Skin of body (tissue), 2 donors: ENCODE data around the gene RAB8B. TPM values are rescaled to one million over a fixed set of nuclear protein-coding genes. Genes with fewer than 3 reads are reported as not detected.
A peak's percentile ranks its signal among the peaks of the same experiment; 100 is the strongest.

Experiments used
- DNase-seq: peaks from one replicate; lab custom pipeline; 2025; lab: John Stamatoyannopoulos, UW
- total RNA-seq: library from RNA; depleted of rRNA; stranded (reverse); fragments of >200 nt; gene quantifications from one replicate; pipeline ENCODE4 v1.2.3, GENCODE V29; 2014

The RAB8B gene
- total RNA-seq: 52.0 TPM

- DNase-seq: peak; percentile 92
These were observed at the start of gene RAB8B for GRCh38 chr15:63188926-63189871. TSS of gene RAB8B (plus strand) at chr15:63189606. CDS start at chr15:63189625, 19 bp downstream.

- no peak for DNase-seq
These were observed 48.5 kb upstream of the RAB8B start for GRCh38 chr15:63140936-63141335.

DNA sequence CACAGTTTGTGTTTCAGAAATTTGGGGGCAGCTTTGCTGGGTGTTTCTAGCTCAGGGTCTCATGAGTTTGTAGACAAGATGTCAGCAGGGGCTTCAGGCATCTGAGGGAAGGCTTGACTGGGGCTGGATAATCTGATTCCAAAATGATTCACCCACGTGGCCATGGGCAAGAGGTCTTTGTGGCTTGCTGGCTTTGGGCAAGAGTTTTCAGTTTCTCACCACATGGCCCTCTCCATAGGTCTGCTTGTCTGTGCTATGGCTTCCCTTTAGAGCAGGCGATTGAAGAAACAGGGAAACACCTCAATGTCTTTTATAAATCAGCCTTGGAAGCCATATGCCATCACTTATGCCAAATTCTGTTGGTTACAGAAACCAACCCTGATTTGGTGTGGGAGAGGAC is 44.0 kb upstream of the RAB8B start:
- DNase-seq: no peak

DNA sequence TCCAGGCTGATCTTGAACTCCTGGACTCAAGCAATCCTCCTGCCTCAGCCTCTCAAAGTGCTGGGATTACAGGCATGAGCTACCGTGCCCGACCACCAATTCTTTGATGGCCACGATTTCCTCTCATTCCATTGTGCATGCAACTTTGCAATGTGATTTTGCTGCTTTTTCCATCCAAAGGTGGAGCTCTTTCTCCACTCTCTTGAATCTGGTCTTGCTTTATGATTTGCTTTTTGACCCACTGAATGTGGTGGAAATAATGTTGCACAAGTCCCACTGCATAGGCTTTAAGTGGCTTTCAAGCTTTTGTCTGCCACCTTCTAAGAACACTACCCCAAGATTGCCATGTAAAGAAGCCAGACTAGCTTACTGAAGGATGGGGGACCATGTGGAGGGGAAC is 42.7 kb upstream of the RAB8B start:
- no peak for DNase-seq

- DNase-seq: no peak
These were observed 37.7 kb upstream of the RAB8B start for GRCh38 chr15:63151665-63152064.

- DNase-seq: no peak
These were observed 33.9 kb upstream of the RAB8B start for GRCh38 chr15:63155486-63155885.

DNA sequence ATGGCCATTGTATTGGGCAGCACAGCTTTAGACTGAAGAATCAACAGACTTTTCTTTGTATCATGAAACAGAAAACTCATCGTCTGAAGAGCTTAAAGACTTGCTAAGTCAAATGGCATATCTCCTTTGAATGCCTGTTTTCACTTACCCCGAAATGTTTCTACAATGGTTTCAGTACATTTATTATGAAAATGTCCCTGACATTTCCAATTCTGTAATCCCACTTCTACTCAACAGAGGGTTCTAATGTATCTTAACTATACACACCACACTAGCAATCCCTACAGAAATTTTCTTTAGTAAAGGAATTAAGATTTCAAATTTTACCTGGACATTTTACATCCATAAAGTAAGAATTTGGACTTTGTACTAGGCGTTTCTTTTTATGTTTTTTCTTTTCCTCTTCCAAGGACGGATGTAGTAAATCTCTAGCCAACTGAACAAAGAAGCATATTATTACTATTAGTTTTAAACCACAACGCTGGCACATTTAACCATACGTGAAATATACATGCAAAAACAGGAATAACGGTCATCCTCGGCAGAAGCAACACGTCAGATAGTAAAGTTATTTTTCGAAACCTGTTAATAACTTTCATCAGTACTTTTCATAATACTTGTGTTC is 33.2 kb upstream of the RAB8B start:
- DNase-seq: peak; percentile 33

DNA sequence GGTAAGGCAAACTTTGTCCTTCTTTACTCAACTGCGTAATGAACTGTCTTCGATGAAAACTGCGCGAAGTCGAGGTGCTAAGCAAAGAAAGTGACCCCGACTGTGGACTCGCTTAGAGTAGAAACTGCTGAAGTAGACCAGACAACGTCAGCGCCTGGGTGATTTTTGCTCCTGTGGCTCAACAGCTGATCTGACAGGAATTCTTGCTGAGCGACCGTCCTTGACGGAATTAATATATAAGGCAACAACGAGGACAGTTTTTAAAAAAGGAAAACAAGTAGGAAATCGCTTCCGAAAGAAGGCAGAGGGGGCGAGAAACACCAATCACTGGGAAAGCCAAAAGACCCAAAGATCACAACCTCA is 32.7 kb upstream of the RAB8B start:
- peak; percentile 57 for DNase-seq

DNA sequence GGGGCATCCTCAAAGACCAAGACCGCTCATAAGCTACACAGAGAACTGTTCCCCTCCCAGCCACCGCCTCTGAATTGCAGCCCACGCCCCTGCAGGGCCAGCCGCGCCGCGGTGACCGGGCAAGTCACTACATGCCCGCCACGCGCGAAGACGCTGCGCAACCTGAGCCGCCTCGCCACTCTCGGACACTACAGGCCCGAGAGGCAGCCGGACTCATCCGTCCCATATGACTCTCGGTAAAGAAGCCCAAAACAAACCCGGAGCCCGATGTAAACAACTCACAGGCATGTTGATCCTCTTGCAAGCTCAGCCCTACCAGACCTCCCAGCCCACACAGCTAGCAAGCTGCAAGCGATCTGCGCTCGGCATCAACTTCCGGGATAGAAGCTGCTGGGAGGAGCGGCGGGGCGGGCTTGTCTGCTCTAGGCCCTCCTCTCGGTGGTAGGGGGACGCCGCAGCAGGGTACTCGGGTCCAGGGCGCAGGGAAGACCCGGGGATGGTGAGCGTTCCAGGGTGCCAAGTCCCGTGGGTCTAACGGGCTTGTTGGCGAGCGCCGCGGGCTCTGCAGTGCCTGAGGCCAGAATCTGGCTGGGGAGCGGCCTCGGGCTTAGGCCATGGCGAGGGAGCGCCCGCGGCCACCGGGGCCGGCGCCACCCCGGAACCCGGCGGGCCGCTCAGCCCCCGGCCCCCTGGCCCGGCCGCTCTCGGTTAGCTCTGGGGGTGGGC is 32.1 kb upstream of the RAB8B start, which contains the start of gene RPS27L:
Gene RPS27L, minus strand, starts transcription at position 360 of the 726 bp plus-strand sequence. Its CDS starts 72 bp downstream, at position 288.
- peak; percentile 95 for DNase-seq

GRCh38 chr15:63157891-63158431 is 31.4 kb upstream of the RAB8B start:
- peak; percentile 79 for DNase-seq

DNA sequence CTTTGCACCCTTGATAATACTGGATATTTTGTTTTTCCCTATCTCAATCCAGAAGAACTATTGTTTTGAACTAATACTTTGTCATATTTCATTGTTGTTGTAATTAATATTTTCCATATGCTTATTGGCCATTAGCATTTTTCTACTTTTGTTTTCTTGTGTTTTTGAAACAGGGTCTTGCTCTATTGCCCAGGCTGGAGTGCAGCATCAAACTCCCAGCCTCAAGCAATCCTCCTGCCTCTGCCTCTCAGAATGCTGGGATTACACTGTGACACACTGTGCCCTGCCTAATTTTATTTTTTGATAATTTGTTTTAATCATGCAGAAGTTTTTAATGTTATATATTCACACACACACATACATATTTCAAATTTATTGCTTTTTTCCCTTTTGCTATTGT is 28.8 kb upstream of the RAB8B start:
- no peak for DNase-seq

DNA sequence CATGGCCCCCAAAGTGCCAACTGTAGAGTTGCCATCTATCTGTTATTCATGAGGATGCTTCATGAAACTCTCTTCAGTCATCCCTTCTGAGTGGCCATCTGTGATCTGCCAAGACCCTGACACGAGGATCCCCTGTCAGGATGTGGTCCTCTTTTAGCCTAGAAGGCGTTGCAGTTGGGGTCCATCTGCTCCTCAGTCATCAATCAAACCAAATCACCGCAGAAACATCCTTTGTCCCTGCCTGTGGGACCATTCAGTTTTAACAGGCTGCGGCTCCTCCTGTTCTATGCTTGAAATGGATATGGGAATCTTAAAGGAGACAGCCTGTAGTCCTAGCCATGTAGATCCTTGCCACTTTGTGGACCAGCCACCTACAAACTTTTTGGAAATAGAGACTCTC is 26.2 kb upstream of the RAB8B start:
- no peak for DNase-seq

DNA sequence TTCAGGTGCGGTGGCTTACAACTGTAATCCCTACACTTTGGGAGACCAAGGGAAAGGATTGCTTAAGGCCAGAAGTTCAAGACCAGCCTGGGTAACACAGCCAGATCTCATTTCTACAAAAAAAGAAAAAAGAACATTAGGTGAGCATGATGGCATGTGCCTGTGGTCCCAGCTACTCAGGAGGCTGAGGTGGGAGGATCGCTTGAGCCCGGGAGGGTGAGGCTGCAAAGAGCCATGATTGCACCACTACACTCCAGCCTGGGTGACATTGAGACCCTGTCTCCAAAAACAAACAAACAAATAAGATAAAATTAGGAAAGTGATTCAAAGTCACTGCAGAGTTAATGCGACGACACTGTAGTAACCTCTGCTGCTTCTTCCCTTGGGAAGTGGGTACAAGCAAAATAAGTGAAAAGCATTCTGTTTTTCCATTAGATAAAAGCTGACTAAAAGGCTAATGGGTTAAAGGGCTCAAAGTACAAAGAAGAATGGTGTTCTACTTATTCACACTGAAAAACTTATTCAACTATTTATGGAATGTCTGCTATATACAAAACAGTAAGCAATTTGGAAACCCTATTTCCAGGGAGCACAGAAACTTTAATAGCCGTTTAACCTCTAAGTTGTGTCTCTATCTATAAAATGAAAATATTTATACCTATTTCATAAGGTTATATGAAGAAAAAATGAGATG is 24.1 kb upstream of the RAB8B start:
- no peak for DNase-seq

DNA sequence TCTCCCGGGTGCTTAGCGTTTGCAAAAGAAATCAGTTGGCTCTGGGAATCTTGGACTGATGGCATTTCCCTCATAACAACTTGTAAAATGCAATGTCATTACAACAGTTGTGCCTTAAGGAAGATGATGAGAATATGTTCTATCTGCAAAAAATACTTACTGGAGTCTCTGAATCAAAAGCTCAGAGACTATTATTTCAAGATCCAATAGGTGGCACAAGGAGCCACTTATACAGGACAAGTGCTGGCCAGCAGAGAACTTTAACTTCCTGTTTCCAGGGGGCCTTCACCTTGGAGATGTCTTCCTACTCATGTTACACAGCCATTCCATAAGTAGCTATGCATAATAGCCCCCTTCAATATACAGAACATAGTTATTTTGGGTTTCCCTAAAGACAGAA is 23.2 kb upstream of the RAB8B start:
- no peak for DNase-seq

DNA sequence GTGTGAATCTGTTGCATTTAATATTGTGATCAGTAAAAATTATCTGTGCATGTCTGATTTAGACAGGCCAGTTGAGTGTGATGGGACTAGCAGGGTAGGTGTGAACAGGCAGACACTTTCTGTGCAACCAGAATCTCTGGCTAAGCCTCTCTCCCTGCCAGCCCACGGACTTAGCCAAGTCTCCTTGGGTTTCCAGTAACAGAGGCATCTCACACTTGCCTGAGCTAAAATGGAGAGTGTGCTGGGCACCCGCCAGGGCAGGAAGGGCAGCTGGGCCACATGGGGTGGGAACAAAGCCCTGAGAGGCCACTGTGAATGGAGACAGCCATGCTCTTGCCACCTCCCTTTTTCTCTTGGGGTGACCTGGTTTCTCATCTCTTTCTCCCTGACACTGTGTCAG is 19.6 kb upstream of the RAB8B start:
- no peak for DNase-seq

DNA sequence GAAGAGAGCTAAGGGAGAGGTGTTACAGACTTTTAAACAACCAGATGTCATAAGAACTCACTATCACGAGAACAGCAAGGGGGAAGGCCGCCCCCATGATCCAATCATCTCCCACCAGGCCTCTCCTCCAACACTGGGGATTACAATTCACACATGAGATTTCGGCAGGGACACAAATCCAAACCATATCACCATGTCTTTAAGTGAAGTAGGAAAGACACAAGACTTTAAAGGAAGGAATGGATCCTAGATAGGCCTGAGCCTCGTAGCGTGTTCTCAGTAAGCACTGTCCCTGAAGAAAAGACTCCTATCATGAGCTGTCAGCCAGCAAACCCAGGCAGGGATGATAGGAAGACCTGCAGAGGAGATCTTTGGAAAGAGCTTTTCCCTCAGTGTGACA is 17.0 kb upstream of the RAB8B start:
- no peak for DNase-seq

GRCh38 chr15:63172851-63173451 is 16.5 kb upstream of the RAB8B start:
- DNase-seq: no peak

DNA sequence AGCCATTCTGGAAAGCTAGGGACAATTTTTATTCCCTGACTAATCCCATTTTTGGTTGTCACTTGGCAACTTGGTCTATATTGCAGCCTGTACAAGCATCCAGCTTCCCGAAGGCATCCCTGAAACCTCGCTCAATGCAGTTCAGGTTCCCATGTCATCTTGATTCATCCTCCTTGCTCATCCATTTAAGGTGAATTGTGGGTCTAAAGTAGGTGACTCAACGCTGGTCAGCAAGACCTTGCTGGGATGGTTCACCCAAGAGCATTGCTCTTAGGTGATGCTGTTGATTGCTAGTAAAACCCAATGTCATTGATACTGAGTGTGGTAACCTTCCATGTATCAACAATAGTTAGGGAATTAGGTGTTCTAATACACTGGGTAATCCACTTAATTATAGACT is 13.1 kb upstream of the RAB8B start:
- no peak for DNase-seq

GRCh38 chr15:63178034-63178433 is 11.4 kb upstream of the RAB8B start:
- DNase-seq: no peak

DNA sequence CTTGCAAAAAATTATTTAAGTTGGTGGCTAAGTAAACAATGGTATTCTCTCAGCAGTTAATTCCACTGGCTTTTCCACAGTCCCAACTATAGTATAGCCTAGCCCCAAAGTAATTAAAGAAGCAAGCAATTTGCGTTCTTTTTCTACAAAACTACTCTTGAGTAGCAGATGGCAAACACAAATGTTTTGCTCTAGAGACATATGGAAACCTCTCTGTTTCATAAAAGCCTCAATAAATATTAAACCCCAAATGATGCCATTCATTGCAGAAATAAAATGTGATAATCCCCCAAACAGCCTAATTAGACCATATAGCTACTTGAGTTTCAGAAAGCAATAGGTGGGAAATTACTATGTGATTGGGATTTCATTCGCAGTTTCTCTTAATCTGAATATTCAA is 8.7 kb upstream of the RAB8B start:
- no peak for DNase-seq

DNA sequence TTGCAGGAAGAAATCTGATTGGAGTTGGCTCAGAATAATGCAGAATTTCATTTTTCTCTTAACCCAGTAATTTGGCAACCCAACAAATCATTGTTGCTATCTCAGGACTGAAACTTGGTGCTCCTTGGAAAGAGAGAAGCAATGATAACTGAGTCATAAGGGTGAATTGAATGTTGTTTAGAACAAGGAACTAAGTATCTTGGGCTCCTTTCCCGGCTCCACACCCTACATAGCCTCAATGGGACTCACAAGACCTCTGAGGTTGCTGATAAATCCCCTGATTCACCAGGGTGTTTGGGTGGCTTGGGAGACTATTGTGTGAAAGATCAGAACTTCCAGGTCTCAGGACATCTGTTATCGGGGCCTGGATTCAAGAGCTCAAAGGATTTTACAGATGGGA is 7.8 kb upstream of the RAB8B start:
- DNase-seq: no peak
